ENCODE measurements around the gene NIPA2.

GRCh38 chr15:22855791-22856190, 17.3 kb downstream of the NIPA2 start:
- TF ChIP-seq, protein P1, sequence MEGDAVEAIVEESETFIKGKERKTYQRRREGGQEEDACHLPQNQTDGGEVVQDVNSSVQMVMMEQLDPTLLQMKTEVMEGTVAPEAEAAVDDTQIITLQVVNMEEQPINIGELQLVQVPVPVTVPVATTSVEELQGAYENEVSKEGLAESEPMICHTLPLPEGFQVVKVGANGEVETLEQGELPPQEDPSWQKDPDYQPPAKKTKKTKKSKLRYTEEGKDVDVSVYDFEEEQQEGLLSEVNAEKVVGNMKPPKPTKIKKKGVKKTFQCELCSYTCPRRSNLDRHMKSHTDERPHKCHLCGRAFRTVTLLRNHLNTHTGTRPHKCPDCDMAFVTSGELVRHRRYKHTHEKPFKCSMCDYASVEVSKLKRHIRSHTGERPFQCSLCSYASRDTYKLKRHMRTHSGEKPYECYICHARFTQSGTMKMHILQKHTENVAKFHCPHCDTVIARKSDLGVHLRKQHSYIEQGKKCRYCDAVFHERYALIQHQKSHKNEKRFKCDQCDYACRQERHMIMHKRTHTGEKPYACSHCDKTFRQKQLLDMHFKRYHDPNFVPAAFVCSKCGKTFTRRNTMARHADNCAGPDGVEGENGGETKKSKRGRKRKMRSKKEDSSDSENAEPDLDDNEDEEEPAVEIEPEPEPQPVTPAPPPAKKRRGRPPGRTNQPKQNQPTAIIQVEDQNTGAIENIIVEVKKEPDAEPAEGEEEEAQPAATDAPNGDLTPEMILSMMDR (IDR thresholded peaks at IDR 0.05; ENCODE audit: low read depth, low read length), result no peak
- TF ChIP-seq EZH2phosphoT487 (IDR thresholded peaks at IDR 0.05; ENCODE audit: low read depth), result no peak

Data from OCI-LY3 (cell line).